HEK293 (cell line): Measurements from ENCODE around the gene GSTM4.

ENCODE experiments used
- CTCF ChIA-PET: fragments of 350-600 bp; formaldehyde crosslinking; extraction: SDS; loops from one replicate; lab custom pipeline; 2021; ENCODE audit warnings: antibody characterized with exemption; lab: Yijun Ruan, JAX
- POLR2A ChIA-PET: fragments of 300-600 bp; formaldehyde crosslinking; extraction: SDS; loops from one replicate; lab custom pipeline; 2020; ENCODE audit warnings: antibody characterized with exemption, inconsistent platforms; lab: Yijun Ruan, JAX
- H3K27ac ChIP-seq: fragments of 200-500 bp; sonication (Bioruptor generic); 2 replicates; pipeline ENCODE4 v1.5.1; 2014; ENCODE audit warnings: low read depth, low read length, control low read depth, inconsistent platforms; ENCODE audit errors: extremely low read depth
- H3K36me3 ChIP-seq, 2 experiments: fragments of 200-500 bp in 1 of 2; sonication (Bioruptor generic) in 1 of 2; 1 replicate in 1 of 2; 2 replicates in 1 of 2; pipeline ENCODE4 v1.5.1; 2014 to 2017; ENCODE audit warnings: inconsistent platforms in 2 of 2, low read length in 2 of 2; ENCODE audit not compliant: control insufficient read depth in 2 of 2, insufficient read depth in 1 of 2
- H3K4me1 ChIP-seq: fragments of 200-500 bp; sonication (Bioruptor generic); 2 replicates; pipeline ENCODE4 v1.5.1; 2014; ENCODE audit warnings: mild to moderate bottlenecking, low read length, inconsistent platforms; ENCODE audit not compliant: control insufficient read depth, insufficient read depth
- H3K4me3 ChIP-seq: 2 replicates; pipeline ENCODE4 v1.5.1; 2011; ENCODE audit warnings: low read depth, mild to moderate bottlenecking, control low read depth, low read length, moderate library complexity
- H3K9me3 ChIP-seq: fragments of 200-500 bp; sonication (Bioruptor generic); 2 replicates; pipeline ENCODE4 v1.5.1; 2014; ENCODE audit warnings: low read depth, low read length, inconsistent platforms; ENCODE audit not compliant: control insufficient read depth, insufficient read depth
- EGR2 ChIP-seq: fragments of 450-650 bp; formaldehyde crosslinking; IDR thresholded peaks from 2 replicates; pipeline ENCODE4 v1.5.1; 2016; ENCODE audit warnings: low read depth, missing biosample characterization, missing genetic modification characterization
- GLIS1 ChIP-seq: fragments of 450-650 bp; formaldehyde crosslinking; IDR thresholded peaks from 2 replicates; pipeline ENCODE4 v1.5.1; 2016; ENCODE audit warnings: missing biosample characterization, missing genetic modification characterization
- IKZF3 ChIP-seq: fragments of 450-650 bp; IDR thresholded peaks from 2 replicates; pipeline ENCODE4 v1.5.0; 2018; ENCODE audit warnings: missing biosample characterization, mild to moderate bottlenecking, missing genetic modification characterization, moderate library complexity
- OSR2 ChIP-seq: fragments of 450-650 bp; formaldehyde crosslinking; IDR thresholded peaks from 2 replicates; pipeline ENCODE4 v1.5.1; 2016; ENCODE audit warnings: missing biosample characterization, missing genetic modification characterization
- OVOL3 ChIP-seq: fragments of 450-650 bp; formaldehyde crosslinking; IDR thresholded peaks from 2 replicates; pipeline ENCODE4 v1.5.1; 2016; ENCODE audit warnings: missing biosample characterization, missing genetic modification characterization
- TCF7L2 ChIP-seq: IDR thresholded peaks from 2 replicates; pipeline ENCODE4 v1.6.1; 2011; ENCODE audit warnings: low read depth, mild to moderate bottlenecking, inconsistent platforms, low read length, moderate library complexity, borderline replicate concordance
- ZBTB17 ChIP-seq: fragments of 450-650 bp; formaldehyde crosslinking; IDR thresholded peaks from 2 replicates; pipeline ENCODE4 v1.5.1; 2016; ENCODE audit warnings: missing biosample characterization, missing genetic modification characterization
- ZFHX2 ChIP-seq: fragments of 450-650 bp; formaldehyde crosslinking; conservative IDR thresholded peaks from 2 replicates; pipeline ENCODE4 v1.5.1; 2016; ENCODE audit warnings: missing biosample characterization, missing genetic modification characterization
- ZFP3 ChIP-seq: fragments of 450-650 bp; formaldehyde crosslinking; IDR thresholded peaks from 2 replicates; pipeline ENCODE4 v1.5.1; 2016; ENCODE audit warnings: low read depth, missing biosample characterization, missing genetic modification characterization
- ZFP37 ChIP-seq: fragments of 450-650 bp; formaldehyde crosslinking; IDR thresholded peaks from 2 replicates; pipeline ENCODE4 v1.5.1; 2016; ENCODE audit warnings: missing biosample characterization, missing genetic modification characterization
- ZIC2 ChIP-seq: fragments of 450-650 bp; formaldehyde crosslinking; IDR thresholded peaks from 2 replicates; pipeline ENCODE4 v1.5.1; 2016; ENCODE audit warnings: missing biosample characterization, missing genetic modification characterization
- ZNF10 ChIP-seq: fragments of 450-650 bp; formaldehyde crosslinking; IDR thresholded peaks from 2 replicates; pipeline ENCODE4 v1.5.1; 2017; ENCODE audit warnings: missing biosample characterization, missing genetic modification characterization
- ZNF214 ChIP-seq: fragments of 450-650 bp; formaldehyde crosslinking; IDR thresholded peaks from 2 replicates; pipeline ENCODE4 v1.5.1; 2017; ENCODE audit warnings: missing biosample characterization, mild to moderate bottlenecking, missing genetic modification characterization, borderline replicate concordance
- ZNF221 ChIP-seq: fragments of 450-650 bp; formaldehyde crosslinking; IDR thresholded peaks from 2 replicates; pipeline ENCODE4 v1.5.1; 2017; ENCODE audit warnings: missing biosample characterization, missing genetic modification characterization, borderline replicate concordance
- ZNF24 ChIP-seq: fragments of 450-650 bp; formaldehyde crosslinking; IDR thresholded peaks from 2 replicates; pipeline ENCODE4 v1.5.1; 2016; ENCODE audit warnings: missing biosample characterization, missing genetic modification characterization
- ZNF394 ChIP-seq: fragments of 450-650 bp; formaldehyde crosslinking; IDR thresholded peaks from 2 replicates; pipeline ENCODE4 v1.5.1; 2016; ENCODE audit warnings: missing biosample characterization, missing genetic modification characterization, mild to moderate bottlenecking, moderate library complexity, borderline replicate concordance
- ZNF449 ChIP-seq: fragments of 450-650 bp; formaldehyde crosslinking; IDR thresholded peaks from 2 replicates; pipeline ENCODE4 v1.5.1; 2017; ENCODE audit warnings: missing biosample characterization, mild to moderate bottlenecking, missing genetic modification characterization, moderate library complexity
- ZNF544 ChIP-seq: fragments of 450-650 bp; formaldehyde crosslinking; IDR thresholded peaks from 2 replicates; pipeline ENCODE4 v1.5.0; 2017; ENCODE audit warnings: missing biosample characterization, missing genetic modification characterization
- ZNF600 ChIP-seq: fragments of 450-650 bp; formaldehyde crosslinking; IDR thresholded peaks from 2 replicates; pipeline ENCODE4 v1.5.1; 2016; ENCODE audit warnings: missing biosample characterization, missing genetic modification characterization
- ZNF624 ChIP-seq: fragments of 450-650 bp; formaldehyde crosslinking; IDR thresholded peaks from 2 replicates; pipeline ENCODE4 v1.5.1; 2017; ENCODE audit warnings: missing biosample characterization, missing genetic modification characterization
- ZNF664 ChIP-seq: fragments of 450-650 bp; formaldehyde crosslinking; IDR thresholded peaks from 2 replicates; pipeline ENCODE4 v1.5.1; 2016; ENCODE audit warnings: missing biosample characterization, missing genetic modification characterization
- ZNF677 ChIP-seq: fragments of 450-650 bp; IDR thresholded peaks from 2 replicates; pipeline ENCODE4 v1.5.0; 2018; ENCODE audit warnings: missing biosample characterization, mild to moderate bottlenecking, missing genetic modification characterization, moderate library complexity
- ZNF777 ChIP-seq: fragments of 450-650 bp; formaldehyde crosslinking; IDR thresholded peaks from 2 replicates; pipeline ENCODE4 v1.5.1; 2017; ENCODE audit warnings: missing biosample characterization, missing genetic modification characterization, borderline replicate concordance
- ZSCAN30 ChIP-seq: fragments of 450-650 bp; IDR thresholded peaks from 2 replicates; pipeline ENCODE4 v1.5.1; 2018; ENCODE audit warnings: missing biosample characterization, mild to moderate bottlenecking, missing genetic modification characterization, moderate library complexity
- TF ChIP-seq, protein P1 (sequence below): fragments of 450-650 bp; formaldehyde crosslinking; IDR thresholded peaks from 2 replicates; pipeline ENCODE4 v1.5.1; 2016; ENCODE audit warnings: missing biosample characterization, missing genetic modification characterization, borderline replicate concordance
- TF ChIP-seq, protein P2 (sequence below): fragments of 450-650 bp; formaldehyde crosslinking; IDR thresholded peaks from 2 replicates; pipeline ENCODE4 v1.5.1; 2016; ENCODE audit warnings: missing biosample characterization, missing genetic modification characterization, low read depth

The GSTM4 gene

GRCh38 chr1:109630898-109631512 is 24.9 kb upstream of the GSTM4 start (continued):
- TF ChIP-seq ZNF677 (tag by site-specific recombination) (no peak), ZNF600 (tag by site-specific recombination) (no peak), OVOL3 (tag by site-specific recombination) (no peak), ZNF214 (tag by site-specific recombination) (no peak), TCF7L2 (no peak)

- Histone ChIP-seq H3K4me1 (no peaks in the 10 kb centered on the region), H3K27ac (no peak overlapping the region), H3K36me3 (peaks cover 4 to 52% of the 10 kb centered on the region in 2 experiments; a peak in 2 of 3 replicates), H3K9me3 (no peaks in the 10 kb centered on the region), H3K4me3 (no peak overlapping the region)
- TF ChIP-seq ZNF449 (tag by site-specific recombination) (no peak), ZNF221 (no peak), EGR2 (tag by site-specific recombination) (peak; percentile 63), ZFP3 (tag by site-specific recombination) (no peak), ZNF624 (tag by site-specific recombination) (no peak), ZFP37 (no peak), ZNF24 (no peak), ZFHX2 (tag by site-specific recombination) (peak; percentile 49; the same call in 1 of the 2 replicates), ZNF544 (no peak), ZNF777 (tag by site-specific recombination) (no peak), ZNF10 (tag by site-specific recombination) (no peak), ZNF600 (tag by site-specific recombination) (peak; percentile 36; the same call in 1 of the 2 replicates)
- TF ChIP-seq, protein P1, sequence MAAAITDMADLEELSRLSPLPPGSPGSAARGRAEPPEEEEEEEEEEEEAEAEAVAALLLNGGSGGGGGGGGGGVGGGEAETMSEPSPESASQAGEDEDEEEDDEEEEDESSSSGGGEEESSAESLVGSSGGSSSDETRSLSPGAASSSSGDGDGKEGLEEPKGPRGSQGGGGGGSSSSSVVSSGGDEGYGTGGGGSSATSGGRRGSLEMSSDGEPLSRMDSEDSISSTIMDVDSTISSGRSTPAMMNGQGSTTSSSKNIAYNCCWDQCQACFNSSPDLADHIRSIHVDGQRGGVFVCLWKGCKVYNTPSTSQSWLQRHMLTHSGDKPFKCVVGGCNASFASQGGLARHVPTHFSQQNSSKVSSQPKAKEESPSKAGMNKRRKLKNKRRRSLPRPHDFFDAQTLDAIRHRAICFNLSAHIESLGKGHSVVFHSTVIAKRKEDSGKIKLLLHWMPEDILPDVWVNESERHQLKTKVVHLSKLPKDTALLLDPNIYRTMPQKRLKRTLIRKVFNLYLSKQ (tag by site-specific recombination) = no peak
- POLR2A ChIA-PET = interaction anchor here (1.3 to 4.2 kb wide), 2 partner anchors 8 to 83 kb away, joined by 4 to 25 read pairs; partner anchors contain the start of gene GNAI3
- CTCF ChIA-PET = interaction anchor here (0.9 to 5.8 kb wide), 12 partner anchors 8 to 142 kb away, joined by 3 to 63 read pairs (median 4); partner anchors contain the start of gene GNAI3
These were observed 24.1 kb upstream of the GSTM4 start for GRCh38 chr1:109631513-109632505.

- ChIA-PET CTCF (interaction anchor here (0.5 to 5.8 kb wide), 3 partner anchors 57 to 141 kb away, joined by 3 to 63 read pairs (median 3); no protein-coding TSS in a partner anchor), POLR2A (interaction anchor here (1.3 kb wide), 1 partner anchor 9 kb away, joined by 4 read pairs; no protein-coding TSS in a partner anchor)
- no peak overlapping the region for H3K4me3 ChIP-seq
- H3K4me1 ChIP-seq = no peaks in the 10 kb centered on the region
- H3K9me3 ChIP-seq = no peaks in the 10 kb centered on the region
- H3K27ac ChIP-seq = no peak overlapping the region
- H3K36me3 ChIP-seq = peaks cover 2 to 42% of the 10 kb centered on the region in 2 experiments; a peak in 2 of 3 replicates
- TF ChIP-seq IKZF3 (peak; percentile 47; the same call in 1 of the 2 replicates), OSR2 (peak; percentile 77), ZNF664 (tag by site-specific recombination) (peak; percentile 23; the same call in 1 of the 2 replicates), ZBTB17 (tag by site-specific recombination) (0 out of 2 replicates have a peak, but pooled peaks have one; percentile 62), ZSCAN30 (peak; percentile 82), ZIC2 (tag by site-specific recombination) (peak; percentile 82), ZNF600 (tag by site-specific recombination) (peak; percentile 69; the same call in 1 of the 2 replicates), ZNF394 (tag by site-specific recombination) (peak; percentile 68; the same call in 1 of the 2 replicates), GLIS1 (tag by site-specific recombination) (peak; percentile 36; the same call in 1 of the 2 replicates)
- TF ChIP-seq, protein P2, sequence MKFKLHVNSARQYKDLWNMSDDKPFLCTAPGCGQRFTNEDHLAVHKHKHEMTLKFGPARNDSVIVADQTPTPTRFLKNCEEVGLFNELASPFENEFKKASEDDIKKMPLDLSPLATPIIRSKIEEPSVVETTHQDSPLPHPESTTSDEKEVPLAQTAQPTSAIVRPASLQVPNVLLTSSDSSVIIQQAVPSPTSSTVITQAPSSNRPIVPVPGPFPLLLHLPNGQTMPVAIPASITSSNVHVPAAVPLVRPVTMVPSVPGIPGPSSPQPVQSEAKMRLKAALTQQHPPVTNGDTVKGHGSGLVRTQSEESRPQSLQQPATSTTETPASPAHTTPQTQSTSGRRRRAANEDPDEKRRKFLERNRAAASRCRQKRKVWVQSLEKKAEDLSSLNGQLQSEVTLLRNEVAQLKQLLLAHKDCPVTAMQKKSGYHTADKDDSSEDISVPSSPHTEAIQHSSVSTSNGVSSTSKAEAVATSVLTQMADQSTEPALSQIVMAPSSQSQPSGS (tag by site-specific recombination) = no peak
These were observed 23.1 kb upstream of the GSTM4 start for GRCh38 chr1:109632671-109633346.
